ENCODE results near the gene HSPG2. TPM values are rescaled to one million over a fixed set of nuclear protein-coding genes. Genes with fewer than 3 reads are reported as not detected.

HSPG2 gene
- total and polyA plus RNA-seq, 2 of the 8 experiments (the other 6 are each of a cell fraction or from before 2014, with no cell fraction given): 17.8 to 111 TPM

DNA sequence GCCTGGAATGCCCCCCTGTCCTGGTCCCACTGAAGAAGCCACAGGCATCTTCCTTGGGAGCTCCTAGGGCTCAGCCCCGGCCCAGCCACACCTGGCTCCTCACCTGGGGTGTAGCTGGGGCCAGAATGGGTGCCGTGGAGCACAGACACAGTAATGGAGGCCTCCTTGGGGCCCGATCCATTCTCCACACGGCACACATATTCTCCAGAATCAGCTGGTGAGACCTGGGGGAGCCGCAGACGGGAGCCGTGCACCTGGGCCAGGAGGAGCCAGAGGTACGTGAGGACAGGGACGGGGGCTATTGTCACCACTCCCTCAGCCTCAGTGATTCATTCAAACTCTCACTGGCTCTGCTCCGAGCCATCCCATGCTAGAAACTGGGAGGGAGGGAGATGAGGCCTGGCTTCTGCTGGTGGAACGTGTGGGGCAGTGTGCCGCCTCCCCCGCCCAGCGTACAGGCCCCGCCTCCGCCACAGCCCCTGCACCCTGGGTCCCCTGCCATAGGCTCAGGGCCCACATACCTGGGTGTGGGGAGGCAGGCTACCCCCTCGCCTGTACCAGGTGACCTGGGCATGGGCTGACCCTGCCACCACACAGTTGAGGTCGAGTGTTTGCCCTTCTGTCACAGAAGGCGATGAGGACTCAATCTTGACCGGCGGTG, 82.9 kb downstream of the HSPG2 start:
- Histone ChIP-seq H3K23me2 (ENCODE audit: low read depth, low read length) (no peaks in the 10 kb centered on the region), H2BK20ac (ENCODE audit: low read length) (no peak overlapping the region), H3K9me3 (ENCODE audit: insufficient read depth in 2 of 2, low read depth in 1 of 2, low read length in 1 of 2) (no peaks in the 10 kb centered on the region), H2BK15ac (ENCODE audit: low read length) (no peak overlapping the region), H3K79me1 (ENCODE audit: low read depth, low read length) (no peaks in the 10 kb centered on the region), H4K91ac (replicated peaks; ENCODE audit: insufficient read length, low read length) (no peak overlapping the region), H2BK12ac (ENCODE audit: low read depth, low read length) (no peak overlapping the region), H2BK120ac (replicated peaks; ENCODE audit: low read depth, low read length) (no peak overlapping the region), H4K5ac (ENCODE audit: insufficient read length, low read depth, low read length) (no peak overlapping the region), H2AFZ (ENCODE audit: low read length) (no peak overlapping the region), H3K36me3 (ENCODE audit: control insufficient read depth in 2 of 4, insufficient read depth in 4 of 4, low read length in 3 of 4) (peaks cover 17 to 54% (median 42%) of the 10 kb centered on the region in 4 experiments), H3K27ac (ENCODE audit: low read depth, low read length) (no peak overlapping the region), H3K14ac (ENCODE audit: insufficient read length) (no peak overlapping the region), H3K4me1 (replicated peaks in 1 of 4; ENCODE audit: control insufficient read depth in 3 of 4, insufficient read depth in 4 of 4, low read length in 3 of 4) (no peaks in the 10 kb centered on the region), H3K27me3 (replicated peaks in 1 of 4; ENCODE audit: control insufficient read depth in 3 of 4, extremely low read depth in 1 of 4, insufficient read depth in 3 of 4, low read length in 3 of 4) (no peaks in the 10 kb centered on the region), H3K18ac (ENCODE audit: extremely low read depth, low read length) (no peak overlapping the region), H3K4ac (replicated peaks; ENCODE audit: insufficient read length, low read depth, low read length) (no peak overlapping the region), H4K8ac (ENCODE audit: extremely low read depth, insufficient read depth, low read length) (no peak overlapping the region), H3K79me2 (ENCODE audit: control insufficient read depth in 1 of 2, insufficient read depth in 2 of 2, low read length in 2 of 2) (no peaks in the 10 kb centered on the region), H3K4me3 (ENCODE audit: extremely low read depth in 1 of 4, insufficient read depth in 2 of 4, low read depth in 3 of 4, low read length in 4 of 4) (no peak overlapping the region), H3K23ac (ENCODE audit: insufficient read length) (no peak overlapping the region), H3K4me2 (ENCODE audit: insufficient read depth in 1 of 2, low read depth in 2 of 2, low read length in 2 of 2) (no peak overlapping the region), H3K9ac (replicated peaks in 1 of 4; ENCODE audit: extremely low read depth in 1 of 4, low read depth in 3 of 4, low read length in 3 of 4) (no peak overlapping the region), H3K56ac (replicated peaks; ENCODE audit: insufficient read length, low read depth, low read length) (no peak overlapping the region), H4K20me1 (replicated peaks in 1 of 2; ENCODE audit: control insufficient read depth in 1 of 2, insufficient read depth in 2 of 2, low read length in 2 of 2) (peaks cover 0 to 7% of the 10 kb centered on the region in 2 experiments), H2AK5ac (ENCODE audit: low read depth, low read length) (no peak overlapping the region), H2BK5ac (ENCODE audit: low read depth, low read length) (no peak overlapping the region)
- no peak for FAIRE-seq
- 91% methylated on average over 15 of the region's 21 CpGs; no CpG with 5 or more reads in 1 of the 2 experiments for WGBS, 2 experiments (ENCODE audit: extremely low coverage in 1 of 2, insufficient coverage in 1 of 2, insufficient read length in 1 of 2, insufficient replicate concordance in 2 of 2, low coverage in 1 of 2, low lambda C conversion rate in 2 of 2, missing lambda C conversion rate in 1 of 2)
- TF ChIP-seq EGR1 (IDR thresholded peaks at IDR 0.05; ENCODE audit: borderline replicate concordance, low read depth, low read length): no peak
- no peak for TF ChIP-seq BRCA1 (IDR thresholded peaks at IDR 0.05; ENCODE audit: low read depth, low read length)
- no peak for TF ChIP-seq EP300 (IDR thresholded peaks at IDR 0.05; ENCODE audit: borderline replicate concordance in 1 of 2, low read depth in 2 of 2, low read length in 2 of 2)
- POLR2A ChIA-PET (ENCODE audit: partially characterized antibody): no interaction called here
- DNase-seq (ENCODE audit: low read depth in 1 of 2, low spot score in 2 of 2): no peak
- CTCF ChIA-PET (ENCODE audit: partially characterized antibody): interaction anchor here (0.9 to 1.3 kb wide), 4 partner anchors 12 to 31 kb away, joined by 3 to 6 read pairs (median 4); no protein-coding TSS in a partner anchor
